Osteoblast (primary cell): ENCODE results near the gene SLC39A9. TPM values are rescaled to one million over a fixed set of nuclear protein-coding genes. Genes with fewer than 3 reads are reported as not detected.

Source experiments
- DNase-seq: peaks from one replicate; pipeline ENCODE4 v3.0.0; 2011; ENCODE audit warnings: low spot score, mixed read lengths; ENCODE audit not compliant: insufficient read length; ENCODE audit errors: missing footprints
- H2AFZ ChIP-seq: 2 replicates; pipeline ENCODE4 v1.6.0; 2011; ENCODE audit warnings: mild to moderate bottlenecking, low read length
- H3K27ac ChIP-seq: 2 replicates; pipeline ENCODE4 v1.5.1; 2011; ENCODE audit warnings: mild to moderate bottlenecking, low read depth, low read length, moderate library complexity
- H3K27me3 ChIP-seq: 2 replicates; pipeline ENCODE4 v1.6.0; 2012; ENCODE audit warnings: mild to moderate bottlenecking, control low read depth, inconsistent platforms, low read length, moderate library complexity; ENCODE audit not compliant: insufficient read depth
- H3K36me3 ChIP-seq: 2 replicates; pipeline ENCODE4 v1.5.1; 2011; ENCODE audit warnings: mild to moderate bottlenecking, low read length, control low read depth, moderate library complexity; ENCODE audit not compliant: insufficient read depth
- H3K4me1 ChIP-seq: 2 replicates; pipeline ENCODE4 v1.5.1; 2011; ENCODE audit warnings: mild to moderate bottlenecking, low read length, control low read depth, moderate library complexity; ENCODE audit not compliant: insufficient read depth
- H3K4me2 ChIP-seq: 2 replicates; pipeline ENCODE4 v1.6.0; 2011; ENCODE audit warnings: mild to moderate bottlenecking, low read length; ENCODE audit not compliant: insufficient read depth
- H3K4me3 ChIP-seq: fragments of 200-600 bp; sonication (generic); 3 replicates; pipeline ENCODE4 v1.5.1; 2012; ENCODE audit warnings: mild to moderate bottlenecking, low read length, inconsistent platforms; ENCODE audit not compliant: insufficient read depth
- H3K79me2 ChIP-seq: 2 replicates; pipeline ENCODE4 v1.6.0; 2012; ENCODE audit warnings: mild to moderate bottlenecking, low read length, control low read depth, inconsistent platforms; ENCODE audit not compliant: insufficient read depth
- H3K9me3 ChIP-seq: 2 replicates; pipeline ENCODE4 v1.5.1; 2011; ENCODE audit warnings: low read depth, low read length, control low read depth
- H4K20me1 ChIP-seq: 2 replicates; pipeline ENCODE4 v1.6.0; 2012; ENCODE audit warnings: mild to moderate bottlenecking, low read length, control low read depth; ENCODE audit not compliant: insufficient read depth
- total RNA-seq: library from RNA; depleted of rRNA; stranded (reverse); fragments of >200 nt; gene quantifications from 2 replicates; pipeline ENCODE4 v1.2.3, GENCODE V29; 2012
- TF ChIP-seq, protein P1 (sequence below): IDR thresholded peaks from 2 replicates; pipeline ENCODE4 v1.5.1; 2011; ENCODE audit warnings: mild to moderate bottlenecking, low read depth, low read length, moderate library complexity; ENCODE audit errors: extremely low read depth

SLC39A9 gene
- total RNA-seq, 1 donor = 163 TPM

DNA sequence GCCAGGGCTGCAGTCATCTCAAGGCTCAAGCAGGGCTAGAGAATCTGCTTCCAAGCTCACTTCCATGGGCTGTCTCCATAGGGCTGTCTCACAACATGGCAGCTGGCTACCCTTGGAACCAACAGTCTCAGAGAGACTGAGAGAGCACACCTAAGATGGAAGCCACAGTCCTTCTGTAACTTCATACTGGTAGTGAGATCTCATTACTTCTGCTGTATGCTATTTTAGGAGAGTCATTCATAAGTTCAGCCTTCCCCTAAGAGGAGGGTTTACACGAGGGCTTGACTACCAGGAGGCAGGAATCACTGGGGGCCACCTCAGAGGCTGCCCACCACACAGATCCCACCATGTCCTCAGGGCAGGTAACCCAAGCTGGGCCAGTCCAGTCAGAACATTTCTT lies 30.1 kb upstream of the SLC39A9 start:
- no peak overlapping the region for H3K4me2 ChIP-seq
- H3K36me3 ChIP-seq = no peaks in the 10 kb centered on the region
- no peak overlapping the region for H3K27ac ChIP-seq
- no peaks in the 10 kb centered on the region for H3K4me1 ChIP-seq
- no peak overlapping the region for H2AFZ ChIP-seq
- no peak overlapping the region for H3K4me3 ChIP-seq
- TF ChIP-seq, protein P1, sequence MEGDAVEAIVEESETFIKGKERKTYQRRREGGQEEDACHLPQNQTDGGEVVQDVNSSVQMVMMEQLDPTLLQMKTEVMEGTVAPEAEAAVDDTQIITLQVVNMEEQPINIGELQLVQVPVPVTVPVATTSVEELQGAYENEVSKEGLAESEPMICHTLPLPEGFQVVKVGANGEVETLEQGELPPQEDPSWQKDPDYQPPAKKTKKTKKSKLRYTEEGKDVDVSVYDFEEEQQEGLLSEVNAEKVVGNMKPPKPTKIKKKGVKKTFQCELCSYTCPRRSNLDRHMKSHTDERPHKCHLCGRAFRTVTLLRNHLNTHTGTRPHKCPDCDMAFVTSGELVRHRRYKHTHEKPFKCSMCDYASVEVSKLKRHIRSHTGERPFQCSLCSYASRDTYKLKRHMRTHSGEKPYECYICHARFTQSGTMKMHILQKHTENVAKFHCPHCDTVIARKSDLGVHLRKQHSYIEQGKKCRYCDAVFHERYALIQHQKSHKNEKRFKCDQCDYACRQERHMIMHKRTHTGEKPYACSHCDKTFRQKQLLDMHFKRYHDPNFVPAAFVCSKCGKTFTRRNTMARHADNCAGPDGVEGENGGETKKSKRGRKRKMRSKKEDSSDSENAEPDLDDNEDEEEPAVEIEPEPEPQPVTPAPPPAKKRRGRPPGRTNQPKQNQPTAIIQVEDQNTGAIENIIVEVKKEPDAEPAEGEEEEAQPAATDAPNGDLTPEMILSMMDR = no peak
- no peaks in the 10 kb centered on the region for H3K79me2 ChIP-seq
- DNase-seq = peak; percentile 41
- H3K27me3 ChIP-seq = no peaks in the 10 kb centered on the region
- no peaks in the 10 kb centered on the region for H3K9me3 ChIP-seq
- H4K20me1 ChIP-seq = no peaks in the 10 kb centered on the region

DNA sequence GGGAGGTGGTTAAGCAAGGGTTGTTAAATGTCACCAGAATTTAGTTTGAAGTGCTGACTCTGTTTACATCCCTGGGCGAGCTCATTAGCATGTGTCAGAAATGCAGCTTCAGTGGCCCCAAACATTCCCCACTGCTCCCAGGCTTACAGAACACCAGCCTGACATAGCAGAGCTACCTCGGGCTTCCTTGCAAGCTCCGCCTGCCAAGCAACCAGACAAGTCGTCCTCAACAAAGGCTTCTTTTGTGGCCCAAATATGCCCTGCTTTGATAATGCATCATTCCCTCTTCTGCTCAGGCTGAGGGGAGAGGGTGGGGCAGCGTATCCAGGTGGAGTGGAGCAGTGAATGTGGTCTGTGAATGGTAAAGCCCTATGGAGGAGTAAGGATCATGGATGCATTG lies 28.4 kb upstream of the SLC39A9 start:
- H3K36me3 ChIP-seq = peaks cover 1% of the 10 kb centered on the region
- H4K20me1 ChIP-seq = no peaks in the 10 kb centered on the region
- peak; percentile 44 for DNase-seq
- no peak overlapping the region for H2AFZ ChIP-seq
- no peaks in the 10 kb centered on the region for H3K4me1 ChIP-seq
- TF ChIP-seq, protein P1 = no peak
- no peak overlapping the region for H3K27ac ChIP-seq
- no peak overlapping the region for H3K4me2 ChIP-seq
- H3K27me3 ChIP-seq = no peaks in the 10 kb centered on the region
- no peaks in the 10 kb centered on the region for H3K79me2 ChIP-seq
- no peaks in the 10 kb centered on the region for H3K9me3 ChIP-seq
- no peak overlapping the region for H3K4me3 ChIP-seq

DNA sequence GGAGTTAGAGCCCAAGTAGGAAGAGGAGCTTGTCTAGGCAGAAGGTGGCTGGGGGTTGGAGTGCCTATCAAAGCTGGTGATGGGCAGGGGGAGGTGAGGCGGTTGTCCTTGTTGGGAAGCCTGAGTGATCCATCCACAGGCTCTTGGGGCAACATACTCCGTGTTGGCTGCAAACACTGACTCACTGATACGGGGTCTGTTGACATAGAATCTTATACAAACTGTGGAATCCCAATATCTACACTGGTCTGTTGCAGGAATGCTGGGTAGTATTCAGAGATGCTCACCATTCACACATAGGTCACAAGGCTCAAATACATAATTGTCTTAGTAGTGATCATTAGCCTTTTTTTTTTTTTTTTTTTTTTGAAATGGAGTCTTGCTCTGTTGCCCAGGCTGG lies 26.3 kb upstream of the SLC39A9 start:
- Histone ChIP-seq H2AFZ (no peak overlapping the region), H3K27ac (no peak overlapping the region), H3K36me3 (peaks cover 22% of the 10 kb centered on the region), H3K4me1 (peaks cover 3% of the 10 kb centered on the region), H3K27me3 (no peaks in the 10 kb centered on the region), H3K79me2 (no peaks in the 10 kb centered on the region), H4K20me1 (peaks cover 3% of the 10 kb centered on the region), H3K9me3 (no peaks in the 10 kb centered on the region), H3K4me3 (no peak overlapping the region), H3K4me2 (no peak overlapping the region)
- DNase-seq = no peak
- TF ChIP-seq, protein P1 = no peak

DNA sequence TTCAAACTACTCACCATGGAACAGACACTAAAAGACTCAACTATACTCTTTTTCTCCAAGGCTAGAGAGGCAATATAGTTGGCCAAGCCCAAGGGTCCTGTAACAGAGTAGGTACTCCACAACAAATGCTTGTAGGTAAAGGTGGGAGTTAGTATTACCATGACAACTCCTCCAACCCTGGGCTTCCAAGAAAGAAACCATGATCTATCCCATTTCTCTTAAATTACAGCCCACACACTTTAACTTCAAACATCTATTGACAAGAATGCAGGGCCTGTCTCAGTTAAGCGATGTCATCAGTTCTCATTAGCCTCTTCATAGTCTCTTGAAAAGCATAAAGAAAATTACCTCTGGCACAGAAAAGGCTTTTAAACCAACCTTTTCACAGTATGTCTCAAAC lies 25.4 kb upstream of the SLC39A9 start:
- Histone ChIP-seq H3K4me2 (no peak overlapping the region), H3K27me3 (no peaks in the 10 kb centered on the region), H4K20me1 (peaks cover 3% of the 10 kb centered on the region), H3K4me3 (no peak overlapping the region), H3K9me3 (no peaks in the 10 kb centered on the region), H2AFZ (no peak overlapping the region), H3K79me2 (no peaks in the 10 kb centered on the region), H3K27ac (no peak overlapping the region), H3K4me1 (peaks cover 3% of the 10 kb centered on the region), H3K36me3 (peaks cover 23% of the 10 kb centered on the region)
- TF ChIP-seq, protein P1 = no peak
- no peak for DNase-seq
